CD4-positive, alpha-beta T cell (primary cell): ENCODE results near the gene SKAP1. TPM values are rescaled to one million over a fixed set of nuclear protein-coding genes. Genes with fewer than 3 reads are reported as not detected.

Source experiments
- ATAC-seq: fragments of 200-7000 bp; cut with Tn5 transposase; one replicate; pipeline ENCODE4 v1.10.0; 2022; ENCODE audit warnings: mild to moderate bottlenecking; ENCODE audit not compliant: poor library complexity
- CTCF ChIA-PET: fragments of 350-600 bp; sonication (Branson Sonifier 250); formaldehyde crosslinking; loops from one replicate; lab custom pipeline; 2021; ENCODE audit warnings: antibody characterized with exemption, inconsistent platforms; lab: Charles Lee
- POLR2A ChIA-PET: fragments of 350-600 bp; sonication (Branson Sonifier 250); formaldehyde crosslinking; loops from one replicate; lab custom pipeline; 2021; ENCODE audit warnings: antibody characterized with exemption, inconsistent platforms; lab: Charles Lee
- DNase-seq, 14 experiments: peaks; one replicate each; pipeline ENCODE4 v3.0.0-alpha.2; 2013 to 2020; ENCODE audit warnings: mixed read lengths in 2 of 14
- H3K27ac ChIP-seq, 2 donors: one replicate each; pipeline versions ENCODE4 v1.5.1 to v1.7.0; 2013; ENCODE audit warnings: low read length in 2 of 2, low read depth in 1 of 2, mild to moderate bottlenecking in 1 of 2
- H3K27me3 ChIP-seq, 2 experiments: 1 replicate in 1 of 2; 2 replicates in 1 of 2; pipeline versions ENCODE4 v1.6.1 to v1.7.0; 2013; ENCODE audit warnings: low read length in 2 of 2, control low read depth in 1 of 2, mild to moderate bottlenecking in 1 of 2, moderate library complexity in 1 of 2; ENCODE audit not compliant: insufficient read depth in 2 of 2, control insufficient read depth in 1 of 2
- H3K36me3 ChIP-seq: one replicate; pipeline ENCODE4 v1.6.1; 2013; ENCODE audit warnings: low read length, control low read depth; ENCODE audit not compliant: insufficient read depth
- H3K4me1 ChIP-seq: one replicate; pipeline ENCODE4 v1.6.1; 2013; ENCODE audit warnings: low read length, control low read depth; ENCODE audit not compliant: insufficient read depth
- H3K4me3 ChIP-seq: one replicate; pipeline ENCODE4 v1.5.1; 2013; ENCODE audit warnings: mild to moderate bottlenecking, low read length, moderate library complexity
- H3K9me3 ChIP-seq, 2 experiments: 1 replicate in 1 of 2; 2 replicates in 1 of 2; pipeline versions ENCODE4 v1.6.1 to v1.7.0; 2013; ENCODE audit warnings: low read length in 2 of 2, mild to moderate bottlenecking in 2 of 2, control low read depth in 1 of 2, moderate library complexity in 1 of 2; ENCODE audit not compliant: control insufficient read depth in 1 of 2, insufficient read depth in 1 of 2
- H3K27ac Mint-ChIP-seq: one replicate; pipeline ENCODE4 v1.8.0; 2020; ENCODE audit warnings: mixed read lengths
- H3K27me3 Mint-ChIP-seq: one replicate; pipeline ENCODE4 v1.8.0; 2021; ENCODE audit warnings: mixed read lengths
- H3K36me3 Mint-ChIP-seq: one replicate; pipeline ENCODE4 v1.8.0; 2021; ENCODE audit warnings: low read depth, mixed read lengths
- H3K4me1 Mint-ChIP-seq: one replicate; pipeline ENCODE4 v1.8.0; 2021; ENCODE audit warnings: low read depth, mixed read lengths
- H3K4me3 Mint-ChIP-seq: one replicate; pipeline ENCODE4 v1.8.0; 2020; ENCODE audit warnings: mild to moderate bottlenecking, mixed read lengths
- H3K9me3 Mint-ChIP-seq: one replicate; pipeline ENCODE4 v1.8.0; 2020; ENCODE audit warnings: mixed read lengths
- intact Hi-C, 2 experiments: fragments of 100-400 bp; cut with DNase I in 1 of 2; cut with micrococcal nuclease in 1 of 2; formaldehyde crosslinking; loops; one replicate each; pipeline versions ENCODE4 v1.15.1 to v1.9.0; 2023 to 2025; cut with DNase I, micrococcal nuclease
- total RNA-seq, 174 experiments: library from RNA in 2 of 174; stranded (reverse) in 2 of 174; gene quantifications; one replicate each; pipeline ENCODE4 v1.2.3 and lab custom pipeline; 2021 to 2026
- TF ChIP-seq, protein P1 (sequence below): fragments of 200-600 bp; IDR thresholded peaks from one replicate; pipeline ENCODE4 v1.8.0; 2022; ENCODE audit warnings: antibody characterized with exemption, mild to moderate bottlenecking

The SKAP1 gene
- total RNA-seq, 2 experiments from 2014 or later = 92.0 to 95.1 TPM

DNA sequence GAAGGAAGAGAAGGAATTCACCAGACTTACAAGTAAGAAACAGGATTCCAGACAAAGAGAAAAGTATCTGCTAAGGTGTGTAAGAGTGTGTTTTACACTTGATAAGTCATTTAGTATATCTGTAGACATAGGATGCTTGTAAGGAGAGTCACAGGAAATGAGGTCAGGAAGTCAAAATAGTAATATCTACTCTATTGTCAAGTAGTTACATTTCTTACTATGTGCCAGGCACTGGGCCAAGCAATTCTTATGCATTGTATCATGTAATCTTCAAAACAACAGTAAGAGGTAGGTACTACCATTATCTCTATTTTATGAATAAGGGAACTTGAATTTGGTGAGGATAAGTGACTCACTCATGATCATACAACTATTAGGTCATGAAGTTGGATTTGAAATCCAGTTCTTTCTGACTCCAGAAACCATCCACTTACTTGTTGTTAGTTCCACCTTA is 193.3 kb downstream of the SKAP1 start:
- POLR2A ChIA-PET = no interaction called here
- CTCF ChIA-PET = no interaction called here
- intact Hi-C loops = no loop called here
- DNase-seq (no peak), ATAC-seq (peak; percentile 37)
- no peaks in the 10 kb centered on the region for H3K27me3 Mint-ChIP-seq
- H3K36me3 Mint-ChIP-seq = peaks cover 52% of the 10 kb centered on the region
- Histone ChIP-seq H3K4me3 (no peak overlapping the region), H3K9me3 (no peaks in the 10 kb centered on the region), H3K4me1 (peaks cover 10% of the 10 kb centered on the region), H3K27ac (no peak overlapping the region), H3K27me3 (no peaks in the 10 kb centered on the region), H3K36me3 (peaks cover 9% of the 10 kb centered on the region)
- H3K27ac Mint-ChIP-seq = no peak overlapping the region
- H3K4me1 Mint-ChIP-seq = peaks cover 72% of the 10 kb centered on the region
- no peak overlapping the region for H3K4me3 Mint-ChIP-seq
- TF ChIP-seq, protein P1, sequence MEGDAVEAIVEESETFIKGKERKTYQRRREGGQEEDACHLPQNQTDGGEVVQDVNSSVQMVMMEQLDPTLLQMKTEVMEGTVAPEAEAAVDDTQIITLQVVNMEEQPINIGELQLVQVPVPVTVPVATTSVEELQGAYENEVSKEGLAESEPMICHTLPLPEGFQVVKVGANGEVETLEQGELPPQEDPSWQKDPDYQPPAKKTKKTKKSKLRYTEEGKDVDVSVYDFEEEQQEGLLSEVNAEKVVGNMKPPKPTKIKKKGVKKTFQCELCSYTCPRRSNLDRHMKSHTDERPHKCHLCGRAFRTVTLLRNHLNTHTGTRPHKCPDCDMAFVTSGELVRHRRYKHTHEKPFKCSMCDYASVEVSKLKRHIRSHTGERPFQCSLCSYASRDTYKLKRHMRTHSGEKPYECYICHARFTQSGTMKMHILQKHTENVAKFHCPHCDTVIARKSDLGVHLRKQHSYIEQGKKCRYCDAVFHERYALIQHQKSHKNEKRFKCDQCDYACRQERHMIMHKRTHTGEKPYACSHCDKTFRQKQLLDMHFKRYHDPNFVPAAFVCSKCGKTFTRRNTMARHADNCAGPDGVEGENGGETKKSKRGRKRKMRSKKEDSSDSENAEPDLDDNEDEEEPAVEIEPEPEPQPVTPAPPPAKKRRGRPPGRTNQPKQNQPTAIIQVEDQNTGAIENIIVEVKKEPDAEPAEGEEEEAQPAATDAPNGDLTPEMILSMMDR = no peak
- no peaks in the 10 kb centered on the region for H3K9me3 Mint-ChIP-seq

DNA sequence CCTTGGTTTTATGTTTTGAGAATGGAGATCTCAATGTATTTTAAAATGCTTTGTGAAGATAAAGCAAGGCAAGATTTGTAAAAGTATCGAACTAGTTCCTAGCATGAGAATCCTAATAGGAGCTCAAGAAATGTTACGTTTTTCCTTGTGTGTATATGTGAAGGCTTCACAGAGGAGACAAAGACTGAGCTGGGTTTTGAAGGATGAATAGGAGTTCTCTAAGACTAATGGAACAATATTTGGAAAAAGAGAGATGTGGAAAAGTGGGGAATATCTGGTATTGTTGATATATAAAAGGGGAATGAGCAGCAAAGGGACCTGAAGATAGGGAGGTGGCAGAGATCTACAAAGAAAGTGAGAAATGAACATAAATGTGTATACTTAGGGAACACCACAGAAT is 195.1 kb downstream of the SKAP1 start:
- Histone ChIP-seq H3K4me3 (no peak overlapping the region), H3K27me3 (no peaks in the 10 kb centered on the region), H3K36me3 (peaks cover 24% of the 10 kb centered on the region), H3K9me3 (no peaks in the 10 kb centered on the region), H3K27ac (no peak overlapping the region), H3K4me1 (no peaks in the 10 kb centered on the region)
- no peak overlapping the region for H3K27ac Mint-ChIP-seq
- TF ChIP-seq, protein P1 = no peak
- no peak for ATAC-seq
- intact Hi-C loops = no loop called here
- H3K36me3 Mint-ChIP-seq = peaks cover 62% of the 10 kb centered on the region
- DNase-seq = no peak
- H3K9me3 Mint-ChIP-seq = no peaks in the 10 kb centered on the region
- H3K27me3 Mint-ChIP-seq = no peaks in the 10 kb centered on the region
- peaks cover 71% of the 10 kb centered on the region for H3K4me1 Mint-ChIP-seq
- ChIA-PET POLR2A (interaction anchor here (1.0 kb wide), 1 partner anchor 10 kb away, joined by 3 read pairs; no protein-coding TSS in a partner anchor), CTCF (no interaction called here)
- H3K4me3 Mint-ChIP-seq = no peak overlapping the region

DNA sequence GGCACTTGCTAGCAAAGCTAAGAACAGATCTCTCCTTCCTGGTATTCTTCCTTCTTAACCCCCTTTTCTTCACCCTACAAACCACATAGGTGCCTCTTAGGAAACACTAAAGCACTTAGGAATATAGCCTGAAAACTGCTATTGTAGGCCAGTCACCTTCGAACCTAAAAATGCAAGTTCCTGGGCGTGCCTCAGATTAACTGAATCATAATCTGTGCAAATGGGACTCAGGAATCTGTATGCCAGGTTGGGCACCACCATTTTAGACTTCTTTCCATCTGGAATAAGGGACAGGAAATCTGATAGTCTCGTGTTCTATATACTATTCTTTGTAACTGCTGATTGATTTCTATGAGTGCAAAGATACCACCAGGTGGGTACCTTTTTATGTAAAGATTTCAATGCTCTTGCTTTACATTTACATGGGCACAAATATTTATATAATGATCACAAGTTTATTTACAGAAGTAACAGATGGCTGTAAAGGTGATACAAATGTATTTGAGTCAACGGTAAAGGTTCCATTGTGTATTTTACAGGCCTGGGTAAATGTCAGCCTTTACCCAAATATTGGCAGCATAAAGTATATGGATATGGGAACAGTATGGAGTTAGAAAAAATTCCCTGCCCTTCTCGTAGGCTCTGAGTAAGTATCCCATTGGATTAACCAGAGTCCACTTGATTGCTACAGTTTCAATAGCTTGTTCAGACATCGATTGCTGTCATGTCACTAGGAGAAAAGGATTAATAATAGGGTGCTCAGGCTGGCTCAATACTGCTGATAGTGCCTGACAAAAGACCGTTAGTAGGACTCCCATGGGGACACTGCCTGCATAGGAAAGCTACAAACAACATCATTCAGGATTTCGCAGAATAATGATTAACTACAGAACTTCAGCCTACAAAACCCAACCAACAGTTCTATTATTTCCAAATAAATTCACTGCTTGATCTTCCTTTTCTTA is 197.7 kb downstream of the SKAP1 start:
- DNase-seq = no peak
- Mint-ChIP-seq H3K27ac (no peak overlapping the region), H3K9me3 (no peaks in the 10 kb centered on the region), H3K4me3 (no peak overlapping the region), H3K36me3 (peaks cover 67% of the 10 kb centered on the region), H3K4me1 (peaks cover 68% of the 10 kb centered on the region), H3K27me3 (no peaks in the 10 kb centered on the region)
- H3K27ac ChIP-seq = no peak overlapping the region
- intact Hi-C loops = no loop called here
- peaks cover 26% of the 10 kb centered on the region for H3K36me3 ChIP-seq
- H3K9me3 ChIP-seq = no peaks in the 10 kb centered on the region
- no peaks in the 10 kb centered on the region for H3K27me3 ChIP-seq
- CTCF ChIA-PET = no interaction called here
- no peak overlapping the region for H3K4me3 ChIP-seq
- H3K4me1 ChIP-seq = no peaks in the 10 kb centered on the region
- no peak for ATAC-seq
- TF ChIP-seq, protein P1 = no peak
- POLR2A ChIA-PET = no interaction called here
